NCI-H1105 (cell line): ENCODE measurements around the gene RAB11FIP4.

Source experiments
- DNase-seq: peaks from one replicate; lab custom pipeline; 2025; lab: John Stamatoyannopoulos, UW

The RAB11FIP4 gene

GRCh38 chr17:31458829-31459228 lies 67.4 kb downstream of the RAB11FIP4 start:
- no peak for DNase-seq

- DNase-seq = no peak
These were observed 68.2 kb downstream of the RAB11FIP4 start for GRCh38 chr17:31459716-31460115.

GRCh38 chr17:31460226-31460721 lies 68.8 kb downstream of the RAB11FIP4 start:
- no peak for DNase-seq

GRCh38 chr17:31461227-31461810 lies 69.8 kb downstream of the RAB11FIP4 start:
- no peak for DNase-seq

GRCh38 chr17:31462261-31462660 lies 70.8 kb downstream of the RAB11FIP4 start:
- DNase-seq = no peak

- DNase-seq = no peak
These were observed 74.8 kb downstream of the RAB11FIP4 start for GRCh38 chr17:31466096-31466760.

- no peak for DNase-seq
These were observed 76.2 kb downstream of the RAB11FIP4 start for GRCh38 chr17:31467502-31468256.

GRCh38 chr17:31469959-31470358 lies 78.5 kb downstream of the RAB11FIP4 start:
- no peak for DNase-seq

GRCh38 chr17:31470592-31470991 lies 79.1 kb downstream of the RAB11FIP4 start:
- no peak for DNase-seq

GRCh38 chr17:31472137-31472536 lies 80.7 kb downstream of the RAB11FIP4 start:
- no peak for DNase-seq

GRCh38 chr17:31475378-31476162 lies 84.1 kb downstream of the RAB11FIP4 start:
- DNase-seq = no peak

- no peak for DNase-seq
These were observed 85.3 kb downstream of the RAB11FIP4 start for GRCh38 chr17:31476525-31477416.

GRCh38 chr17:31477417-31478055 lies 86.1 kb downstream of the RAB11FIP4 start:
- no peak for DNase-seq

- no peak for DNase-seq
These were observed 87.6 kb downstream of the RAB11FIP4 start for GRCh38 chr17:31479062-31479408.

GRCh38 chr17:31479524-31479923 lies 88.0 kb downstream of the RAB11FIP4 start:
- no peak for DNase-seq

GRCh38 chr17:31480067-31480466 lies 88.6 kb downstream of the RAB11FIP4 start:
- no peak for DNase-seq

- no peak for DNase-seq
These were observed 89.7 kb downstream of the RAB11FIP4 start for GRCh38 chr17:31480904-31481782.

- no peak for DNase-seq
These were observed 90.3 kb downstream of the RAB11FIP4 start for GRCh38 chr17:31481783-31482081.

GRCh38 chr17:31484821-31485220 lies 93.3 kb downstream of the RAB11FIP4 start:
- no peak for DNase-seq
